B cell (primary cell): ENCODE results near the gene HOXB3. TPM values are rescaled to one million over a fixed set of nuclear protein-coding genes. Genes with fewer than 3 reads are reported as not detected.

ENCODE experiments used
- ATAC-seq: fragments of 200-7000 bp; cut with Tn5 transposase; one replicate; pipeline ENCODE4 v1.10.0; 2021; ENCODE audit warnings: low read depth, mild to moderate bottlenecking, moderate number of reproducible peaks, moderate library complexity
- CTCF ChIA-PET: fragments of 350-600 bp; sonication (Branson Sonifier 250); formaldehyde crosslinking; loops from one replicate; lab custom pipeline; 2021; ENCODE audit warnings: antibody characterized with exemption, inconsistent platforms; lab: Charles Lee
- POLR2A ChIA-PET: fragments of 350-600 bp; sonication (Branson Sonifier 250); formaldehyde crosslinking; loops from one replicate; lab custom pipeline; 2021; ENCODE audit warnings: antibody characterized with exemption; lab: Charles Lee
- DNase-seq: peaks from one replicate; pipeline ENCODE4 v3.0.0; 2013
- H2AFZ ChIP-seq: 2 replicates; pipeline ENCODE4 v1.6.1; 2012; ENCODE audit warnings: mild to moderate bottlenecking, low read depth, low read length; ENCODE audit not compliant: insufficient read depth, poor library complexity, severe bottlenecking
- H3K27ac ChIP-seq, 2 donors: 1 replicate in 1 of 2; 2 replicates in 1 of 2; pipeline ENCODE4 v1.5.1; 2012 to 2013; ENCODE audit warnings: low read length in 2 of 2, mild to moderate bottlenecking in 2 of 2, moderate library complexity in 1 of 2
- H3K27me3 ChIP-seq, 4 experiments: fragments of 200-600 bp in 1 of 4; sonication (generic) in 1 of 4; replicated peaks in 1 of 4; 1 replicate in 2 of 4; 2 replicates in 2 of 4; pipeline versions ENCODE4 v1.6.1 to v1.7.0; 2013 to 2016; ENCODE audit warnings: low read length in 3 of 4, mild to moderate bottlenecking in 2 of 4, mixed read lengths in 1 of 4, moderate library complexity in 1 of 4; ENCODE audit not compliant: insufficient read depth in 4 of 4, control insufficient read depth in 3 of 4; ENCODE audit errors: control extremely low read depth in 1 of 4
- H3K36me3 ChIP-seq, 2 experiments: replicated peaks in 1 of 2; 1 replicate in 1 of 2; 2 replicates in 1 of 2; pipeline versions ENCODE4 v1.6.1 to v1.7.1; 2013; ENCODE audit warnings: low read length in 1 of 2; ENCODE audit not compliant: insufficient read depth in 2 of 2, control insufficient read depth in 1 of 2; ENCODE audit errors: control extremely low read depth in 1 of 2, extremely low read depth in 1 of 2
- H3K4me1 ChIP-seq, 2 donors: fragments of 200-600 bp in 1 of 2; sonication (generic) in 1 of 2; 1 replicate in 1 of 2; 2 replicates in 1 of 2; pipeline versions ENCODE4 v1.5.1 to v1.6.1; 2013 to 2017; ENCODE audit warnings: low read length in 2 of 2; ENCODE audit not compliant: control insufficient read depth in 2 of 2, insufficient read depth in 2 of 2
- H3K4me2 ChIP-seq: replicated peaks from 2 replicates; pipeline ENCODE3; 2012; ENCODE audit warnings: mild to moderate bottlenecking, low read depth, low read length; ENCODE audit not compliant: poor library complexity, severe bottlenecking
- H3K4me3 ChIP-seq, 5 experiments: fragments of 200-600 bp in 1 of 5; sonication (generic) in 1 of 5; 1 replicate in 3 of 5; 2 replicates in 2 of 5; pipeline versions ENCODE4 v1.5.1 to v1.7.0; 2011 to 2016; ENCODE audit warnings: low read length in 4 of 5, mild to moderate bottlenecking in 4 of 5, low read depth in 2 of 5, control low read depth in 1 of 5, moderate library complexity in 1 of 5; ENCODE audit not compliant: insufficient read depth in 1 of 5; ENCODE audit errors: control extremely low read depth in 1 of 5, extremely low read depth in 1 of 5
- H3K79me2 ChIP-seq: fragments of 200-600 bp; sonication (generic); one replicate; pipeline ENCODE4 v1.6.0; 2016; ENCODE audit warnings: low read length; ENCODE audit not compliant: control insufficient read depth, insufficient read depth
- H3K9ac ChIP-seq: fragments of 200-600 bp; sonication (generic); 2 replicates; pipeline ENCODE4 v1.6.1; 2017; ENCODE audit warnings: mild to moderate bottlenecking, low read length, moderate library complexity
- H3K9me3 ChIP-seq, 3 donors: one replicate each; pipeline versions ENCODE4 v1.6.1 to v1.7.1; 2013; ENCODE audit warnings: low read length in 2 of 3; ENCODE audit not compliant: control insufficient read depth in 2 of 3, insufficient read depth in 1 of 3; ENCODE audit errors: control extremely low read depth in 1 of 3
- H4K20me1 ChIP-seq: 2 replicates; pipeline ENCODE4 v1.6.0; 2012; ENCODE audit warnings: mild to moderate bottlenecking, low read length; ENCODE audit not compliant: insufficient read depth, control insufficient read depth, poor library complexity, severe bottlenecking
- H3K27ac Mint-ChIP-seq: one replicate; pipeline ENCODE4 v1.8.0; 2021; ENCODE audit warnings: mixed read lengths
- H3K27me3 Mint-ChIP-seq: one replicate; pipeline ENCODE4 v1.8.0; 2021; ENCODE audit warnings: mixed read lengths
- H3K4me1 Mint-ChIP-seq: one replicate; pipeline ENCODE4 v1.8.0; 2021; ENCODE audit warnings: mixed read lengths
- H3K4me3 Mint-ChIP-seq: one replicate; pipeline ENCODE4 v1.8.0; 2021; ENCODE audit warnings: mixed read lengths
- H3K9me3 Mint-ChIP-seq: one replicate; pipeline ENCODE4 v1.8.0; 2022; ENCODE audit warnings: mixed read lengths; ENCODE audit not compliant: insufficient read depth
- EZH2 ChIP-seq: IDR thresholded peaks from 2 replicates; pipeline ENCODE4 v1.6.1; 2012; ENCODE audit warnings: borderline replicate concordance, low read depth, mild to moderate bottlenecking, moderate library complexity, low read length; ENCODE audit not compliant: insufficient read depth, poor library complexity, severe bottlenecking
- WGBS: methylation state at CpG from one replicate; pipeline ENCODE4 v1.1.5; 2013; ENCODE audit warnings: missing lambda C conversion rate; ENCODE audit not compliant: insufficient coverage; 5-methylcytosine and 5-hydroxymethylcytosine counted together
- intact Hi-C: fragments of 100-400 bp; cut with micrococcal nuclease; formaldehyde crosslinking; loops from one replicate; pipeline ENCODE4 v1.10.0; 2022
- polyA plus RNA-seq: library from polyadenylated mRNA; depleted of rRNA; stranded (reverse); fragments of >200 nt; gene quantifications from 2 replicates; pipeline ENCODE4 v1.2.3, GENCODE V29; 2012
- total RNA-seq, 2 donors: library from RNA; stranded (reverse); fragments of 120-200 nt in 1 of 2; gene quantifications; 1 replicate in 1 of 2; 2 replicates in 1 of 2; pipeline versions ENCODE4 v1.2.3 to v1.2.4, GENCODE V29; 2013 to 2022
- TF ChIP-seq, protein P1 (sequence below): fragments of 200-600 bp; IDR thresholded peaks from one replicate; pipeline ENCODE4 v1.8.0; 2022; ENCODE audit warnings: antibody characterized with exemption, mild to moderate bottlenecking

The HOXB3 gene
- total and polyA plus RNA-seq, 2 donors (not counting 1 experiment from before 2014, with no cell fraction given) = 3.0 to 4.0 TPM

DNA sequence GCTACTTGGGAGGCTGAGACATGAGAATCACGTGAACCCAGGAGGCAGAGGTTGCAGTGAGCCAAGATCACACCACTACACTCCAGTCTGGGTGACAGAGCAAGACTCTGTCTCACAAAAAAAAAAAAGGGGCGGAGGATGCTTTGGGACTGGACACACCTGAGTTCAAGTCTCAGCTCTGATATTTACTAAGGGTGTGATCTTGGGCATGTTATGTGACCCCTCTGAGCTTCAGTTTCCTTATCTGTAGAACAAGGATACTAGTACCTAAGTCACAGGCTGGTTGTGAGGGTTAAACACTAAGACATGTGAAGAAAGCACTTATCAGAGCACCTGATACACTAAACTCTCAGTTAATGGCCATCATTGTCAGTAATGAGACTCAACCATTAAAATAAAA, 85.1 kb downstream of the HOXB3 start:
- no peaks in the 10 kb centered on the region for H3K9me3 Mint-ChIP-seq

DNA sequence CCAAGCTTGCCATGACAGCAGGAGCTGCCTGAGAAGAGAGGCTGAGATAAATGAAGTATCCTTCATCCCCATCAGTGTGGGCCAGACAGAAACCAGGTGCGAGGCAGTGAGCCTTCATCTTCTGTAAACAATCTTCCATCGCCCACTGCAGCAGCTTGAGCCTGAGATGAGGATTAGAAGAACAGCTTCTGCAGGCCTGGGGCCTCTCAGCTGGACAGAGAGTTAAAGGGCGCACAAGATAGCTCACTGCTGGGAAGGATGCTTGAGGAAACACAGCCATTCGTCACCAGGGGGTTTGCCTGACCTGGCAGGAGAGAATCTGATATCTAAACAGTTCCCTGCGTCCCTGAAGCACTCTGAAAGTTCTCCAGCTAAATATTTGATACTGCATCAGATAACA, 86.3 kb downstream of the HOXB3 start:
- H2AFZ ChIP-seq = no peak overlapping the region
- Mint-ChIP-seq H3K27ac (no peak overlapping the region), H3K9me3 (no peaks in the 10 kb centered on the region), H3K4me1 (no peaks in the 10 kb centered on the region), H3K4me3 (no peak overlapping the region), H3K27me3 (peaks cover 36% of the 10 kb centered on the region)
- CTCF ChIA-PET = interaction anchor here (0.9 to 1.0 kb wide), 2 partner anchors 152 to 241 kb away, joined by 3 to 4 read pairs; no protein-coding TSS in a partner anchor
- WGBS = 100% methylated on average over 4 of the region's 5 CpGs
- intact Hi-C loops = no loop called here
- POLR2A ChIA-PET = no interaction called here
- H3K4me3 ChIP-seq = no peak overlapping the region
- no peak for DNase-seq
- H4K20me1 ChIP-seq = no peaks in the 10 kb centered on the region
- H3K36me3 ChIP-seq = no peaks in the 10 kb centered on the region
- H3K4me1 ChIP-seq = no peaks in the 10 kb centered on the region
- no peaks in the 10 kb centered on the region for H3K9me3 ChIP-seq
- no peak overlapping the region for H3K4me2 ChIP-seq
- ATAC-seq = no peak
- no peak overlapping the region for H3K27ac ChIP-seq
- no peak for TF ChIP-seq EZH2
- TF ChIP-seq, protein P1, sequence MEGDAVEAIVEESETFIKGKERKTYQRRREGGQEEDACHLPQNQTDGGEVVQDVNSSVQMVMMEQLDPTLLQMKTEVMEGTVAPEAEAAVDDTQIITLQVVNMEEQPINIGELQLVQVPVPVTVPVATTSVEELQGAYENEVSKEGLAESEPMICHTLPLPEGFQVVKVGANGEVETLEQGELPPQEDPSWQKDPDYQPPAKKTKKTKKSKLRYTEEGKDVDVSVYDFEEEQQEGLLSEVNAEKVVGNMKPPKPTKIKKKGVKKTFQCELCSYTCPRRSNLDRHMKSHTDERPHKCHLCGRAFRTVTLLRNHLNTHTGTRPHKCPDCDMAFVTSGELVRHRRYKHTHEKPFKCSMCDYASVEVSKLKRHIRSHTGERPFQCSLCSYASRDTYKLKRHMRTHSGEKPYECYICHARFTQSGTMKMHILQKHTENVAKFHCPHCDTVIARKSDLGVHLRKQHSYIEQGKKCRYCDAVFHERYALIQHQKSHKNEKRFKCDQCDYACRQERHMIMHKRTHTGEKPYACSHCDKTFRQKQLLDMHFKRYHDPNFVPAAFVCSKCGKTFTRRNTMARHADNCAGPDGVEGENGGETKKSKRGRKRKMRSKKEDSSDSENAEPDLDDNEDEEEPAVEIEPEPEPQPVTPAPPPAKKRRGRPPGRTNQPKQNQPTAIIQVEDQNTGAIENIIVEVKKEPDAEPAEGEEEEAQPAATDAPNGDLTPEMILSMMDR = no peak
- no peaks in the 10 kb centered on the region for H3K79me2 ChIP-seq
- no peak overlapping the region for H3K9ac ChIP-seq
- H3K27me3 ChIP-seq = peaks cover 0 to 12% (median 3%) of the 10 kb centered on the region in 4 experiments

More for the DNA sequence above, 85.1 kb downstream of the HOXB3 start:
- ChIA-PET CTCF (interaction anchor here (1.0 to 1.6 kb wide), 2 partner anchors 114 to 242 kb away, joined by 3 to 5 read pairs; no protein-coding TSS in a partner anchor), POLR2A (no interaction called here)
- intact Hi-C loops = no loop called here
- no CpG with 5 or more reads among the region's 2 CpGs for WGBS
- Histone ChIP-seq H3K27me3 (peaks cover 0 to 12% (median 3%) of the 10 kb centered on the region in 4 experiments), H3K27ac (no peak overlapping the region), H3K9me3 (no peaks in the 10 kb centered on the region), H3K4me2 (no peak overlapping the region), H3K9ac (no peak overlapping the region), H4K20me1 (no peaks in the 10 kb centered on the region), H2AFZ (no peak overlapping the region), H3K79me2 (no peaks in the 10 kb centered on the region), H3K36me3 (no peaks in the 10 kb centered on the region), H3K4me3 (no peak overlapping the region), H3K4me1 (no peaks in the 10 kb centered on the region)
- no peak for TF ChIP-seq EZH2
- TF ChIP-seq, protein P1 = no peak
- no peak overlapping the region for H3K4me3 Mint-ChIP-seq
- DNase-seq (no peak), ATAC-seq (no peak)
- H3K4me1 Mint-ChIP-seq = no peaks in the 10 kb centered on the region
- H3K27ac Mint-ChIP-seq = no peak overlapping the region
- H3K27me3 Mint-ChIP-seq = peaks cover 39% of the 10 kb centered on the region
